Heart left ventricle (tissue), 13 donors: ENCODE data around the gene SOD3.

Experiments used
- POLR2A ChIP-seq, 2 donors: fragments of 450-650 bp; IDR thresholded peaks; one replicate each; pipeline ENCODE4 v1.6.1; 2017; ENCODE audit warnings: antibody characterized with exemption in 2 of 2, mild to moderate bottlenecking in 2 of 2, moderate library complexity in 2 of 2
- TF ChIP-seq, protein P1 (sequence below), 12 donors: fragments of 200-600 bp; sonication (generic) in 4 of 12; IDR thresholded peaks; one replicate each; pipeline versions ENCODE4 v1.5.0 to v1.8.0; 2018 to 2022; ENCODE audit warnings: antibody characterized with exemption in 12 of 12, mild to moderate bottlenecking in 5 of 12
- donor health status: ischemic (EF 13 %, LVEDD 7.1; RV severe dilation, severe dysfunction).
- donor health status: DM: no; HTN: yes; CAD: no.
- donor health status: DM: no; HTN: no; CAD: no.
- donor health status: ischemic (EF 25% LVEDD 6.9; RV normal size, moderate dysfunction).
- donor health status: ischemic (EF 25% LVEDD 5.7; RV mildly dilated, moderate dysfunction).
- donor health status: ischemic (EF 35%, LVEDD 5.7; RV mildly dilated, moderate dysfunction).
- donor health status: nonischemic (EF 11% LVEDD 7.7; RV severe dilation, severe dysfunction).
- donor health status: DM: yes; HTN: yes; CAD: no.
- donor health status: PGD.
- donor health status: ischemic (EF 29% LVEDD 5.4; RV normal size, mild dysfunction).
- donor health status: nonischemic (EF 23%, LVEDD 6.1; RV moderate dilation, normal function).

DNA sequence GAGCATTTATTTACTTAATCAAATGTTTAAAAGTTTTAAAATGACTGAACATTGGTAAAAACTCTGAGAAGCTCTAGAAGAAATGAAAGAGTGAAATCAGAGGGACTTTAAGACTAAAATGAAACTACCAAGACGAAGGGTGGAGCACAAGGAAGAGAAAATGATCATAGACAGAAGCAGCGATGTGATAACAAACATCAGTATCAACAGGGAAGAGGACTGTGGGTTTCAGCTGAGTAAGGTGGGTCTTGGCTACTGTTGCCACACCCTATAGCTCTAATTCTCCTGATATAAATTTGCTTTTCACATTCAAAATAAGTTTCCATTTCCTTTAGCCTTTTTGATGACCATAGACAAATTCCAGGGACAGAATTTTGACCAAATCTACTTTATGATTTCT, 18.4 kb downstream of the SOD3 start:
- TF ChIP-seq, protein P1, sequence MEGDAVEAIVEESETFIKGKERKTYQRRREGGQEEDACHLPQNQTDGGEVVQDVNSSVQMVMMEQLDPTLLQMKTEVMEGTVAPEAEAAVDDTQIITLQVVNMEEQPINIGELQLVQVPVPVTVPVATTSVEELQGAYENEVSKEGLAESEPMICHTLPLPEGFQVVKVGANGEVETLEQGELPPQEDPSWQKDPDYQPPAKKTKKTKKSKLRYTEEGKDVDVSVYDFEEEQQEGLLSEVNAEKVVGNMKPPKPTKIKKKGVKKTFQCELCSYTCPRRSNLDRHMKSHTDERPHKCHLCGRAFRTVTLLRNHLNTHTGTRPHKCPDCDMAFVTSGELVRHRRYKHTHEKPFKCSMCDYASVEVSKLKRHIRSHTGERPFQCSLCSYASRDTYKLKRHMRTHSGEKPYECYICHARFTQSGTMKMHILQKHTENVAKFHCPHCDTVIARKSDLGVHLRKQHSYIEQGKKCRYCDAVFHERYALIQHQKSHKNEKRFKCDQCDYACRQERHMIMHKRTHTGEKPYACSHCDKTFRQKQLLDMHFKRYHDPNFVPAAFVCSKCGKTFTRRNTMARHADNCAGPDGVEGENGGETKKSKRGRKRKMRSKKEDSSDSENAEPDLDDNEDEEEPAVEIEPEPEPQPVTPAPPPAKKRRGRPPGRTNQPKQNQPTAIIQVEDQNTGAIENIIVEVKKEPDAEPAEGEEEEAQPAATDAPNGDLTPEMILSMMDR (IDR thresholded peaks at IDR 0.05) = no peak
- no peak for TF ChIP-seq POLR2A (IDR thresholded peaks at IDR 0.05)
